ENCODE results near the gene FOXD3. TPM values are rescaled to one million over a fixed set of nuclear protein-coding genes. Genes with fewer than 3 reads are reported as not detected.

Gene FOXD3
- total RNA-seq, 1 experiment from 2014 or later, result not detected

DNA sequence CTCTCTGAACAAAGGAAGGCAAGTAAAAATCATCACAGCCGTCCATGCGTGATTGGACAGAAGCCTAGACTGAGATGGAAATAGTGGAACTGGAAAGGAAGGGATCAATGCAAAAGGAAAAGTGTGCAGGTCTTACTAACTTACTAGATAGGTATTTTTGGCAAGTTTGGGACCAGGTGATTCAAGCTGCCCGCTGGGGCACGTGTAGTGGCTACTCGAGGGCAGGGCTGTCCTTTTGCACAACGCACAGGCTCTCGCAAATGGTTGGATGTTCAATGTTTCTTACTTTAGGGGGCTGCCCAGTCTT lies 44.5 kb downstream of the FOXD3 start:
- H3K4me3 Mint-ChIP-seq (ENCODE audit: unreplicated experiment), result peak overlapping the region; percentile 79
- ChIA-PET POLR2A (interaction anchor here (0.6 to 1.0 kb wide), 3 partner anchors 11 to 1410 kb away, joined by 3 to 4 read pairs (median 3); no protein-coding TSS in a partner anchor), CTCF (interaction anchor here (1.3 kb wide), 1 partner anchor 75 kb away, joined by 4 read pairs; no protein-coding TSS in a partner anchor)
- intact Hi-C loops (cut with micrococcal nuclease), result no loop called here
- no TSS peak for BruUV-seq (replicated peaks)
- TF ChIP-seq, protein P1, sequence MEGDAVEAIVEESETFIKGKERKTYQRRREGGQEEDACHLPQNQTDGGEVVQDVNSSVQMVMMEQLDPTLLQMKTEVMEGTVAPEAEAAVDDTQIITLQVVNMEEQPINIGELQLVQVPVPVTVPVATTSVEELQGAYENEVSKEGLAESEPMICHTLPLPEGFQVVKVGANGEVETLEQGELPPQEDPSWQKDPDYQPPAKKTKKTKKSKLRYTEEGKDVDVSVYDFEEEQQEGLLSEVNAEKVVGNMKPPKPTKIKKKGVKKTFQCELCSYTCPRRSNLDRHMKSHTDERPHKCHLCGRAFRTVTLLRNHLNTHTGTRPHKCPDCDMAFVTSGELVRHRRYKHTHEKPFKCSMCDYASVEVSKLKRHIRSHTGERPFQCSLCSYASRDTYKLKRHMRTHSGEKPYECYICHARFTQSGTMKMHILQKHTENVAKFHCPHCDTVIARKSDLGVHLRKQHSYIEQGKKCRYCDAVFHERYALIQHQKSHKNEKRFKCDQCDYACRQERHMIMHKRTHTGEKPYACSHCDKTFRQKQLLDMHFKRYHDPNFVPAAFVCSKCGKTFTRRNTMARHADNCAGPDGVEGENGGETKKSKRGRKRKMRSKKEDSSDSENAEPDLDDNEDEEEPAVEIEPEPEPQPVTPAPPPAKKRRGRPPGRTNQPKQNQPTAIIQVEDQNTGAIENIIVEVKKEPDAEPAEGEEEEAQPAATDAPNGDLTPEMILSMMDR (IDR thresholded peaks at IDR 0.05; ENCODE audit: unreplicated experiment), result no peak
- H3K4me1 Mint-ChIP-seq (ENCODE audit: insufficient read depth, unreplicated experiment), result peaks cover 12% of the 10 kb centered on the region
- no peak for DNase-seq (ENCODE audit: unreplicated experiment)
- H3K36me3 Mint-ChIP-seq (ENCODE audit: insufficient read depth, unreplicated experiment), result peaks cover 7% of the 10 kb centered on the region
- H3K9me3 Mint-ChIP-seq (ENCODE audit: unreplicated experiment), result no peaks in the 10 kb centered on the region
- no peaks in the 10 kb centered on the region for H3K27me3 Mint-ChIP-seq (ENCODE audit: insufficient read depth, unreplicated experiment)
- H3K27ac Mint-ChIP-seq (ENCODE audit: low read depth, unreplicated experiment), result no peak overlapping the region

DNA sequence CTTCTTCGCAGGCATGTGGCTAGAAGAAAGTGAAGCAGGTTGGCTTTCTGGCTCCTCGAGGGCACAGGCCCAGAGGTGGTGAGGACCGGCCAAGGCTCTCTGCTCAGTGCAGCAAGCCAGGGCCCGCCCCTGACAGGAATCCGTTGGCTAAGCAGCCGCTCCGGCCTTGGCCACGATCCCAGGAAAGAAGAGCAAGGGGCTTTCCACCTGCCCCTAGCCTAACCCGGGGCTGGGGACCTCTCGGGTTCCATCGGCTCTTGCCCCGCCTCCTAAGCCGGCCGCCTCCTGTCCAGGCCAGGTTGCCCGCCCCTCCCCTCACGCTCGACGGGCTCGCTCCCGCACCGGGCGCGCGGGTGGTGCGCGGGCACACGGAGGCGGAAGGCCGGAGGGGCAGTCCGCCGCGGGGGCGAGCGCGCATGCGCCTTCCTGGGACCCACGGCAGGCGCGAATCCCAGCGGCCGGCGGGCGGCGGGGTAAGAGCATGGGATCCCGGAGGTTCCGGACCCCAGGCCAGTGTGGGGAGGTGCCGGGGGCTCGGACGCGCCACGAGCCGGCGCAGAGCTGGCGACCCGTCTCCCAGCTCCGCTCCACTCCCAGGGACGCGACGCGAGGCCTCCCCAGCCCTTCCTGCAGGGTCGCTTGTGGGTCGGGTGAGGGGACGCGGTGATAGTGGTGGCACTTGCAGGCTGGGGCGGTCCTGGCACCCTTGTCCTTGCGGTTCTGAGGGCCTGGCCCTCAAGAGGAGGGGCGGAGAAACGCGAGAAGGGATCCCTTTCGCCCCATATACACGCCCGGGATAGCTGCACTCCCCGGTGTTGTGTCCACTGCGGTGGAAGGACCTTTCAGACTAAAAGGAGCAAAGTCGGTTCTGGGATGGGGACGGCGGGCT lies 45.1 kb downstream of the FOXD3 start, which contains the start of gene ALG6:
ALG6 (plus strand) TSS at position 413 of the 889 bp plus-strand sequence. CDS start 3,351 bp downstream, outside the sequence.
- TF ChIP-seq, protein P1 (IDR thresholded peaks at IDR 0.05; ENCODE audit: unreplicated experiment), result no peak
- DNase-seq (ENCODE audit: unreplicated experiment), result peak; percentile 96
- H3K27me3 Mint-ChIP-seq (ENCODE audit: insufficient read depth, unreplicated experiment), result no peaks in the 10 kb centered on the region
- ChIA-PET CTCF (interaction anchor here (0.6 kb wide), 2 partner anchors 44 to 69 kb away, joined by 3 read pairs; no protein-coding TSS in a partner anchor), POLR2A (interaction anchor here (0.7 to 1.3 kb wide), 5 partner anchors 17 to 83 kb away, joined by 3 to 5 read pairs (median 3); no protein-coding TSS in a partner anchor)
- peaks cover 12% of the 10 kb centered on the region for H3K4me1 Mint-ChIP-seq (ENCODE audit: insufficient read depth, unreplicated experiment)
- H3K36me3 Mint-ChIP-seq (ENCODE audit: insufficient read depth, unreplicated experiment), result peaks cover 7% of the 10 kb centered on the region
- peak within 1 kb of the TSS; percentile 63 for H3K27ac Mint-ChIP-seq (ENCODE audit: low read depth, unreplicated experiment)
- H3K4me3 Mint-ChIP-seq (ENCODE audit: unreplicated experiment), result peak within 1 kb of the TSS; percentile 79
- BruUV-seq (replicated peaks), result TSS peak; percentile 48
- intact Hi-C loops (cut with micrococcal nuclease), result no loop called here
- no peaks in the 10 kb centered on the region for H3K9me3 Mint-ChIP-seq (ENCODE audit: unreplicated experiment)

DNA sequence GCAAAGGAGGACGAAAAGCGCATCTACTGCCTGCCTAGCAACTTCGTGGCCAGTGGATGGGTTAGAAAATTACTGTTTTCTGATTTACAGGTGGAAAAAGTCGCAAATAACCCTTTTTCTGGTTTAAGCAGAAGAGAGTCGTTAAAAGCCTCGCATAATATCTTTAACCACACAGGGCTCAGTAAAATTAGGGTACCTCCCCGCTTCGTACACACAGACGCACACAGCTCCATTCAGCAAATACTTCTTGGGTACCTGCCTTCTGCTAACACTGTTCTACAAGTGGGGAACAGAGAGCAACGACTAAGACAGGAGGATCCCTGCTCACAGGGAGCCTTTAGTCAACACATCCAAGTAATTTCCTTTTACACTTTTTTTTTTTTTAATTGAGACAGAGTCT lies 45.8 kb downstream of the FOXD3 start:
- POLR2A ChIA-PET, result interaction anchor here (0.7 to 1.3 kb wide), 4 partner anchors 20 to 82 kb away, joined by 3 to 5 read pairs (median 4); no protein-coding TSS in a partner anchor
- intact Hi-C loops (cut with micrococcal nuclease), result no loop called here
- Mint-ChIP-seq H3K27me3 (ENCODE audit: insufficient read depth, unreplicated experiment) (no peaks in the 10 kb centered on the region), H3K4me3 (ENCODE audit: unreplicated experiment) (peak overlapping the region; percentile 79), H3K9me3 (ENCODE audit: unreplicated experiment) (no peaks in the 10 kb centered on the region), H3K4me1 (ENCODE audit: insufficient read depth, unreplicated experiment) (peaks cover 12% of the 10 kb centered on the region), H3K36me3 (ENCODE audit: insufficient read depth, unreplicated experiment) (peaks cover 11% of the 10 kb centered on the region), H3K27ac (ENCODE audit: low read depth, unreplicated experiment) (peak overlapping the region; percentile 63)
- TF ChIP-seq, protein P1 (IDR thresholded peaks at IDR 0.05; ENCODE audit: unreplicated experiment), result no peak
- peak; percentile 14 for DNase-seq (ENCODE audit: unreplicated experiment)
- CTCF ChIA-PET, result interaction anchor here (0.6 kb wide), 3 partner anchors 43 to 68 kb away, joined by 3 to 4 read pairs (median 3); no protein-coding TSS in a partner anchor
- no TSS peak for BruUV-seq (replicated peaks)

Small RNA genes lying within 50 kb of the gene (microRNA-seq; reads per million reads assigned to microRNA genes)
- not detected for gene MIR6068

Other genes starting within 250 kb of the FOXD3 start
- gene ALG6, start 45.1 kb downstream of the FOXD3 start, total RNA-seq (2022), result 5.4 and 6.0 TPM in 2 replicates
- gene ITGB3BP, start 200.7 kb downstream of the FOXD3 start, total RNA-seq (2022), result 31.4 and 31.8 TPM in 2 replicates
- gene EFCAB7, start 201.0 kb downstream of the FOXD3 start, total RNA-seq (2022), result 7.6 and 7.9 TPM in 2 replicates